SU-DHL-6 (cell line): ENCODE data around the gene TRIM66.

Experiments
- EZH2phosphoT487 ChIP-seq: fragments of 200-600 bp; sonication (generic), shearing (Covaris generic); conservative IDR thresholded peaks from 2 replicates; pipeline ENCODE4 v1.6.1; 2018; ENCODE audit warnings: mild to moderate bottlenecking, antibody characterized with exemption, low read length, moderate library complexity, mixed read lengths
- TF ChIP-seq, protein P1 (sequence below): fragments of 200-600 bp; sonication (generic); IDR thresholded peaks from one replicate; pipeline ENCODE4 v1.5.1; 2017; ENCODE audit warnings: antibody characterized with exemption, mild to moderate bottlenecking, low read length, moderate library complexity; ENCODE audit not compliant: insufficient read depth, poor library complexity, severe bottlenecking

- TF ChIP-seq, protein P1, sequence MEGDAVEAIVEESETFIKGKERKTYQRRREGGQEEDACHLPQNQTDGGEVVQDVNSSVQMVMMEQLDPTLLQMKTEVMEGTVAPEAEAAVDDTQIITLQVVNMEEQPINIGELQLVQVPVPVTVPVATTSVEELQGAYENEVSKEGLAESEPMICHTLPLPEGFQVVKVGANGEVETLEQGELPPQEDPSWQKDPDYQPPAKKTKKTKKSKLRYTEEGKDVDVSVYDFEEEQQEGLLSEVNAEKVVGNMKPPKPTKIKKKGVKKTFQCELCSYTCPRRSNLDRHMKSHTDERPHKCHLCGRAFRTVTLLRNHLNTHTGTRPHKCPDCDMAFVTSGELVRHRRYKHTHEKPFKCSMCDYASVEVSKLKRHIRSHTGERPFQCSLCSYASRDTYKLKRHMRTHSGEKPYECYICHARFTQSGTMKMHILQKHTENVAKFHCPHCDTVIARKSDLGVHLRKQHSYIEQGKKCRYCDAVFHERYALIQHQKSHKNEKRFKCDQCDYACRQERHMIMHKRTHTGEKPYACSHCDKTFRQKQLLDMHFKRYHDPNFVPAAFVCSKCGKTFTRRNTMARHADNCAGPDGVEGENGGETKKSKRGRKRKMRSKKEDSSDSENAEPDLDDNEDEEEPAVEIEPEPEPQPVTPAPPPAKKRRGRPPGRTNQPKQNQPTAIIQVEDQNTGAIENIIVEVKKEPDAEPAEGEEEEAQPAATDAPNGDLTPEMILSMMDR: no peak
- TF ChIP-seq EZH2phosphoT487: no peak
Measured at GRCh38 chr11:8584082-8584481, 98.4 kb downstream of the TRIM66 start.
